ENCODE data around the gene LRRC37A2.
"Not testable (repeated sequence)": the region's sequence is repeated elsewhere in the genome, so short reads cannot be mapped to it uniquely, and the experiment has no call there.

The LRRC37A2 gene

GRCh38 chr17:46512168-46512567, at the start of gene LRRC37A2:
Gene LRRC37A2 (plus strand): TSS chr17:46512468. CDS start chr17:46512713, 245 bp downstream.
- not testable (repeated sequence) for DNase-seq

GRCh38 chr17:46467618-46468017, 44.6 kb upstream of the LRRC37A2 start:
- DNase-seq = not testable (repeated sequence)

GRCh38 chr17:46474489-46474888, 37.8 kb upstream of the LRRC37A2 start:
- not testable (repeated sequence) for DNase-seq

- DNase-seq = not testable (repeated sequence)
Measured at GRCh38 chr17:46475583-46475982, 36.7 kb upstream of the LRRC37A2 start.

- DNase-seq = not testable (repeated sequence)
Measured at GRCh38 chr17:46478823-46479222, 33.4 kb upstream of the LRRC37A2 start.

GRCh38 chr17:46481310-46481709, 31.0 kb upstream of the LRRC37A2 start:
- not testable (repeated sequence) for DNase-seq

GRCh38 chr17:46492021-46492420, 20.2 kb upstream of the LRRC37A2 start:
- DNase-seq = not testable (repeated sequence)

- DNase-seq = not testable (repeated sequence)
Measured at GRCh38 chr17:46499437-46500139, 12.7 kb upstream of the LRRC37A2 start.

- not testable (repeated sequence) for DNase-seq
Measured at GRCh38 chr17:46505896-46506295, 6.4 kb upstream of the LRRC37A2 start.

GRCh38 chr17:46534716-46535115, 22.4 kb downstream of the LRRC37A2 start:
- DNase-seq = not testable (repeated sequence)

GRCh38 chr17:46548607-46549006, 36.3 kb downstream of the LRRC37A2 start:
- peak in 1 of 2 experiments; percentile 3 for DNase-seq

- DNase-seq = not testable (repeated sequence)
Measured at GRCh38 chr17:46559155-46559554, 46.9 kb downstream of the LRRC37A2 start.

- DNase-seq = not testable (repeated sequence)
Measured at GRCh38 chr17:46560048-46560447, 47.8 kb downstream of the LRRC37A2 start.

GRCh38 chr17:46566284-46566683, 54.0 kb downstream of the LRRC37A2 start:
- not testable (repeated sequence) for DNase-seq

GRCh38 chr17:46566980-46567379, 54.7 kb downstream of the LRRC37A2 start:
- DNase-seq = not testable (repeated sequence)

GRCh38 chr17:46571796-46572195, 59.5 kb downstream of the LRRC37A2 start:
- not testable (repeated sequence) for DNase-seq

- DNase-seq = peak; percentile 74 to 80
Measured at GRCh38 chr17:46579083-46580075, 67.1 kb downstream of the LRRC37A2 start, which contains the start of gene ARL17A. Gene ARL17A (minus strand): TSS chr17:46579691. CDS start chr17:46576322, 3,369 bp downstream.

GRCh38 chr17:46580082-46580481, 67.8 kb downstream of the LRRC37A2 start:
- not testable (repeated sequence) for DNase-seq

GRCh38 chr17:46585444-46585843, 73.2 kb downstream of the LRRC37A2 start:
- DNase-seq = not testable (repeated sequence)

GRCh38 chr17:46590157-46591146, 78.2 kb downstream of the LRRC37A2 start, which contains the start of gene NSF:
Gene NSF (plus strand): TSS chr17:46590669. CDS start chr17:46590776, 107 bp downstream.
- not testable (repeated sequence) for DNase-seq

- DNase-seq = not testable (repeated sequence)
Measured at GRCh38 chr17:46591332-46591731, 79.1 kb downstream of the LRRC37A2 start.
